ENCODE results near the gene FOXP1.

Gene FOXP1

GRCh38 chr3:71583566-71584393, at the start of gene FOXP1:
FOXP1 (minus strand) TSS chr3:71583728; CDS start chr3:71198381, 385,347 bp downstream.
- DNase-seq: peak; percentile 69

- DNase-seq: no peak
Observed at GRCh38 chr3:71629711-71630110, 46.2 kb upstream of the FOXP1 start.

GRCh38 chr3:71629289-71629688, 45.8 kb upstream of the FOXP1 start:
- no peak for DNase-seq

- no peak for DNase-seq
Observed at GRCh38 chr3:71628522-71628921, 45.0 kb upstream of the FOXP1 start.

GRCh38 chr3:71625676-71626075, 42.1 kb upstream of the FOXP1 start:
- DNase-seq: no peak

GRCh38 chr3:71621825-71622537, 38.5 kb upstream of the FOXP1 start:
- DNase-seq: no peak

GRCh38 chr3:71618538-71618937, 35.0 kb upstream of the FOXP1 start:
- DNase-seq: no peak

GRCh38 chr3:71616571-71617021, 33.1 kb upstream of the FOXP1 start:
- DNase-seq: no peak

GRCh38 chr3:71614869-71615268, 31.3 kb upstream of the FOXP1 start:
- no peak for DNase-seq

- no peak for DNase-seq
Observed at GRCh38 chr3:71614426-71614825, 30.9 kb upstream of the FOXP1 start.

- DNase-seq: no peak
Observed at GRCh38 chr3:71611099-71611498, 27.6 kb upstream of the FOXP1 start.

- no peak for DNase-seq
Observed at GRCh38 chr3:71607364-71607763, 23.8 kb upstream of the FOXP1 start.

- no peak for DNase-seq
Observed at GRCh38 chr3:71606582-71606981, 23.1 kb upstream of the FOXP1 start.

- DNase-seq: no peak
Observed at GRCh38 chr3:71602256-71602655, 18.7 kb upstream of the FOXP1 start.

GRCh38 chr3:71601811-71602210, 18.3 kb upstream of the FOXP1 start:
- no peak for DNase-seq

- DNase-seq: no peak
Observed at GRCh38 chr3:71600646-71601288, 17.2 kb upstream of the FOXP1 start.

- DNase-seq: no peak
Observed at GRCh38 chr3:71599416-71599815, 15.9 kb upstream of the FOXP1 start.

GRCh38 chr3:71598292-71598691, 14.8 kb upstream of the FOXP1 start:
- no peak for DNase-seq

GRCh38 chr3:71597286-71597685, 13.8 kb upstream of the FOXP1 start:
- no peak for DNase-seq

- no peak for DNase-seq
Observed at GRCh38 chr3:71593106-71593505, 9.6 kb upstream of the FOXP1 start.

GRCh38 chr3:71591101-71591500, 7.6 kb upstream of the FOXP1 start:
- no peak for DNase-seq

GRCh38 chr3:71589132-71589531, 5.6 kb upstream of the FOXP1 start:
- no peak for DNase-seq

GRCh38 chr3:71587958-71588357, 4.4 kb upstream of the FOXP1 start:
- no peak for DNase-seq

- no peak for DNase-seq
Observed at GRCh38 chr3:71586810-71587242, 3.3 kb upstream of the FOXP1 start.
